ENCODE results near the gene CDC25B. TPM values are rescaled to one million over a fixed set of nuclear protein-coding genes. Genes with fewer than 3 reads are reported as not detected.

The CDC25B gene
- total and polyA plus RNA-seq, 2 of the 13 experiments (the other 11 are each of a cell fraction or from before 2014, with no cell fraction given): 14.5 to 19.4 TPM

DNA sequence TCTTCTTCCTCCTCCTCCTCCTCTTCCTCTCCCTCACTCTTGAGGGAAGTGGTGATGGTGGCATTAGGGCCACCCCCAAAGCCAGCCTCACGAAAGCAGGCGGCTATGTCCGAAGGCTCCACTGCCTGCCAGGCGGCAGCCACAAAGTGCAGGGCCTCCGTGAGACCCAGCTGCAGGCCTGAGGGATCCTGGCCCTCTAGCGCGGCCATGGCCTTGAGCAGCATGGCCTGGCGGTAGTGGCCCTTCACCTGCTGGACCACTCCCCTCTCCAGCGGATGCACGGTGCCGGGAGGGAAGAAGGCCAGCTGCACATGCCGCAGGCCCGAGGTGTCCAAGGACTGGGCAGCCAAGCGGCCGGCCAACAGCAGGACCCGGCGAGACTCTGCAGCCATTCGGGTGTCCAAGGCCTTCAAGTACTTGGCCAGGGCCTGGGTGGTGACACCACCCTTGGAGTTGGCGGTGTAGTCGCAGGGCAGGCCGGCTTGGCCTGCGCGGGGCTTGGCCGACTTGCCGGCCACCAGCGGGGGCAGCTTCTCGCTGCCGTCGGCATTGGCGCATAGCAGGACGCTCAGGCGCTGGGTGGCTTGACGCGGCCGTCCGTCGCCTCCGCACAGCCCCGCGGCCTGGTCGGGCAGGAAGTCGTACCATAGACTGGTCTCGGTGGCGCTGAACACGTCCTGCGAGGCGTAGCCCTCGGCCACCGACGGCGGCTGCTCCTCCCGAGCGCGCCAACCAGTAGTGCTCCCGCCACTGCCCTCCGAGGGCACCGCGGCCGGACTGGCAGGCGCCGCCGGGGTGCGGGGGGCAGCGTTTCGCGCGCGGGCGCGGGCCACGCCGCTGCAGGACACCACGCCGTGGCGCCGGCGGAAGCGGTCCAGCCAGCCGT, 10.6 kb upstream of the CDC25B start (continued):
- TF ChIP-seq, protein P1, sequence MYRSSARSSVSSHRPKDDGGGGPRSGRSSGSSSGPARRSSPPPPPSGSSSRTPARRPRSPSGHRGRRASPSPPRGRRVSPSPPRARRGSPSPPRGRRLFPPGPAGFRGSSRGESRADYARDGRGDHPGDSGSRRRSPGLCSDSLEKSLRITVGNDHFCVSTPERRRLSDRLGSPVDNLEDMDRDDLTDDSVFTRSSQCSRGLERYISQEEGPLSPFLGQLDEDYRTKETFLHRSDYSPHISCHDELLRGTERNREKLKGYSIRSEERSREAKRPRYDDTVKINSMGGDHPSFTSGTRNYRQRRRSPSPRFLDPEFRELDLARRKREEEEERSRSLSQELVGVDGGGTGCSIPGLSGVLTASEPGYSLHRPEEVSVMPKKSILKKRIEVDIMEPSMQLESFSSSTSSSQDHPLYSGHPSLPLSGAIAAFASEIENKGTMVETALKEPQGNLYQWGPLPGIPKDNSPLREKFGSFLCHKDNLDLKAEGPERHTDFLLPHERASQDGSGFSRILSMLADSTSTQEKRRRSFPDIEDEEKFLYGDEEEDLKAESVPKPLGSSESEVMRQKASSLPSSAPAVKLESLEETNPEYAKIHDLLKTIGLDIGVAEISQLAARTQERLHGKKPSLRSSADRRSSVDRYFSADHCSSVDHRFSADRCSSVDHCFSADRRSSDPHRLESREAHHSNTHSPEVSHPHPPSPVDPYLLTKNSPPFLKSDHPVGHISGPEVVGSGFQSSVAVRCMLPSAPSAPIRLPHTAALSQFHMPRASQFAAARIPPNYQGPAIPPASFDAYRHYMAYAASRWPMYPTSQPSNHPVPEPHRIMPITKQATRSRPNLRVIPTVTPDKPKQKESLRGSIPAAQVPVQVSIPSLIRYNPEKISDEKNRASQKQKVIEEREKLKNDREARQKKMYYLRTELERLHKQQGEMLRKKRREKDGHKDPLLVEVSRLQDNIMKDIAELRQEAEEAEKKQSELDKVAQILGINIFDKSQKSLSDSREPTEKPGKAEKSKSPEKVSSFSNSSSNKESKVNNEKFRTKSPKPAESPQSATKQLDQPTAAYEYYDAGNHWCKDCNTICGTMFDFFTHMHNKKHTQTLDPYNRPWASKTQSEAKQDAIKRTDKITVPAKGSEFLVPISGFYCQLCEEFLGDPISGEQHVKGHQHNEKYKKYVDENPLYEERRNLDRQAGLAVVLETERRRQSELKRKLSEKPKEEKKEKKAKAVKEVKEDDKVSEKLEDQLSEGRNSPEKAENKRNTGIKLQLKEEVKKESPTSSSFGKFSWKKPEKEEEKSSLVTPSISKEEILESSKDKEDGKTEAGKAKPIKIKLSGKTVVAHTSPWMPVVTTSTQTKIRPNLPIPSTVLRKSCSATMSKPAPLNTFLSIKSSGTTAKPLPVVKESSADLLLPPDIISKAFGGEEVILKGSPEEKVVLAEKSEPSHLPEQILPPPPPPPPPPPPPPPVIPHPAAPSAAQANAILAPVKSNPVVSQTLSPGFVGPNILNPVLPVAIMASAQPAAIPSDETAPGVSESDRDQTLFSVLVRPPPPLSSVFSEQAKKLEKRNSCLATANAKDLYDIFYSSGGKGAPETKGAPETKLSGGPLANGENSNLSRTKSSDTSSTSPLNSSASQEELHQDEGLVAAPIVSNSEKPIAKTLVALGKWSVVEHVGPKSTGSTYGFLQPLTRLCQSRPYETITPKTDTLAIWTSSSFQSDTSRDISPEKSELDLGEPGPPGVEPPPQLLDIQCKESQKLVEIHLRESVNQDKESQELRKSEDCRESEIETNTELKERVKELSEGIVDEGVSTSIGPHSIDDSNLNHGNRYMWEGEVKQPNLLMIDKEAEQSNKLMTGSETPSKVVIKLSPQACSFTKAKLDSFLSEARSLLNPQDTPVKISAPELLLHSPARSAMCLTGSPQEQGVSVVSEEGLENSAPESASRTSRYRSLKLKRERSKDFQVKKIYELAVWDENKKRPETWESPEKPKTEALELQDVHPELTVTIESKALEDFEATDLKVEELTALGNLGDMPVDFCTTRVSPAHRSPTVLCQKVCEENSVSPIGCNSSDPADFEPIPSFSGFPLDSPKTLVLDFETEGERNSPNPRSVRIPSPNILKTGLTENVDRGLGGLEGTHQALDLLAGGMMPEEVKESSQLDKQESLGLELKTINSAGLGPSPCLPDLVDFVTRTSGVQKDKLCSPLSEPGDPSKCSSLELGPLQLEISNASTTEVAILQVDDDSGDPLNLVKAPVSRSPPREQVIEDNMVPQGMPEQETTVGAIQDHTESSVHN (CRISPR knock-in tag; IDR thresholded peaks at IDR 0.05): peak; percentile 80; the same call in 1 of the 2 replicates
- TF ChIP-seq ERF (CRISPR knock-in tag; IDR thresholded peaks at IDR 0.05): no peak
- TF ChIP-seq, protein P2, sequence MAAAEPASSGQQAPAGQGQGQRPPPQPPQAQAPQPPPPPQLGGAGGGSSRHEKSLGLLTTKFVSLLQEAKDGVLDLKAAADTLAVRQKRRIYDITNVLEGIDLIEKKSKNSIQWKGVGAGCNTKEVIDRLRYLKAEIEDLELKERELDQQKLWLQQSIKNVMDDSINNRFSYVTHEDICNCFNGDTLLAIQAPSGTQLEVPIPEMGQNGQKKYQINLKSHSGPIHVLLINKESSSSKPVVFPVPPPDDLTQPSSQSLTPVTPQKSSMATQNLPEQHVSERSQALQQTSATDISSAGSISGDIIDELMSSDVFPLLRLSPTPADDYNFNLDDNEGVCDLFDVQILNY (CRISPR knock-in tag; conservative IDR thresholded peaks at IDR 0.05): no peak
- TF ChIP-seq, protein P3, sequence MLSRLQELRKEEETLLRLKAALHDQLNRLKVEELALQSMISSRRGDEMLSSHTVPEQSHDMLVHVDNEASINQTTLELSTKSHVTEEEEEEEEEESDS (CRISPR knock-in tag; IDR thresholded peaks at IDR 0.05; ENCODE audit: borderline replicate concordance): no peak
- no peak for TF ChIP-seq ZNF790 (CRISPR knock-in tag; IDR thresholded peaks at IDR 0.05; ENCODE audit: borderline replicate concordance)
- TF ChIP-seq NR2F6 (IDR thresholded peaks at IDR 0.05): no peak
- peak; percentile 38; the same call in 1 of the 2 replicates for TF ChIP-seq NR2F6 (CRISPR knock-in tag; IDR thresholded peaks at IDR 0.05)
- TF ChIP-seq ZNF136 (CRISPR knock-in tag; IDR thresholded peaks at IDR 0.05; ENCODE audit: low read depth): no peak
- 0 out of 2 replicates have a peak, but pooled peaks have one; percentile 47 for TF ChIP-seq ZNF660 (CRISPR knock-in tag; IDR thresholded peaks at IDR 0.05; ENCODE audit: borderline replicate concordance, low read depth)
- no peak for TF ChIP-seq HNRNPUL1 (IDR thresholded peaks at IDR 0.05; ENCODE audit: low read depth, low read length)
- TF ChIP-seq ZNF816 (CRISPR knock-in tag; IDR thresholded peaks at IDR 0.05; ENCODE audit: borderline replicate concordance): no peak
- peak; percentile 13; the same call in 1 of the 2 replicates for TF ChIP-seq EEA1 (CRISPR knock-in tag; IDR thresholded peaks at IDR 0.05; ENCODE audit: borderline replicate concordance)
- peak; percentile 59; the same call in 1 of the 2 replicates for TF ChIP-seq ZNF552 (CRISPR knock-in tag; IDR thresholded peaks at IDR 0.05; ENCODE audit: borderline replicate concordance)
- no peak for TF ChIP-seq SMAD3 (CRISPR knock-in tag; IDR thresholded peaks at IDR 0.05)

All from HepG2 (cell line).